HG03097 (cell line): ENCODE data around the gene PDE3B.
"Not testable (repeated sequence)": the region's sequence is repeated elsewhere in the genome, so short reads cannot be mapped to it uniquely, and the experiment has no call there.

Experiments
- ATAC-seq: cut with Tn5 transposase; IDR thresholded peaks from one replicate; pipeline ENCODE4 v1.9.1; 2021; ENCODE audit not compliant: unreplicated experiment, low FRiP score

Gene PDE3B

DNA sequence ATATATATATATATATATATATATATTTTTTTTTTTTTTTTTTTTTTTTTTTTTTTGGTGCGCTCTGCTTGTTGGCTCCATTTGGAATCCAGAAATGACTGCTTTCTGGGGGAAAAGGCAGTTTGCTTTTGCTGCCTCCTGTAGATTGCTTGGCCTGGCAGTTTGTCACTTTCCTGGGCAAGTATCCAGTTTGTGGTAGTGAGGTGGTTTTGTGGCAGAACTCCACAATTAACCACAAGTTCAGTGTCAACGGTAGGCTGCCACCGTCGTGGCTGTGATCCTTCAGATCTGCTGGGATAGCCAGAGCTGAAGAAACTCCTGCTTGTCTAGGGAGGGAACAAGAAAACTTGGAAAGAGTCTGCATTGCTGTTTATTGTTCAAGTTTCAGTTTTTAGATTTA lies 5.0 kb upstream of the PDE3B start:
- no peak for ATAC-seq

GRCh38 chr11:14641801-14642200 lies 1.8 kb upstream of the PDE3B start:
- no peak for ATAC-seq

- no peak for ATAC-seq
Observed at GRCh38 chr11:14642453-14642852, 1.2 kb upstream of the PDE3B start.

GRCh38 chr11:14642873-14643696 lies 519 bp upstream of the PDE3B start:
- no peak for ATAC-seq

- ATAC-seq = peak; percentile 39
Observed at GRCh38 chr11:14644226-14645014, 816 bp downstream of the PDE3B start.

DNA sequence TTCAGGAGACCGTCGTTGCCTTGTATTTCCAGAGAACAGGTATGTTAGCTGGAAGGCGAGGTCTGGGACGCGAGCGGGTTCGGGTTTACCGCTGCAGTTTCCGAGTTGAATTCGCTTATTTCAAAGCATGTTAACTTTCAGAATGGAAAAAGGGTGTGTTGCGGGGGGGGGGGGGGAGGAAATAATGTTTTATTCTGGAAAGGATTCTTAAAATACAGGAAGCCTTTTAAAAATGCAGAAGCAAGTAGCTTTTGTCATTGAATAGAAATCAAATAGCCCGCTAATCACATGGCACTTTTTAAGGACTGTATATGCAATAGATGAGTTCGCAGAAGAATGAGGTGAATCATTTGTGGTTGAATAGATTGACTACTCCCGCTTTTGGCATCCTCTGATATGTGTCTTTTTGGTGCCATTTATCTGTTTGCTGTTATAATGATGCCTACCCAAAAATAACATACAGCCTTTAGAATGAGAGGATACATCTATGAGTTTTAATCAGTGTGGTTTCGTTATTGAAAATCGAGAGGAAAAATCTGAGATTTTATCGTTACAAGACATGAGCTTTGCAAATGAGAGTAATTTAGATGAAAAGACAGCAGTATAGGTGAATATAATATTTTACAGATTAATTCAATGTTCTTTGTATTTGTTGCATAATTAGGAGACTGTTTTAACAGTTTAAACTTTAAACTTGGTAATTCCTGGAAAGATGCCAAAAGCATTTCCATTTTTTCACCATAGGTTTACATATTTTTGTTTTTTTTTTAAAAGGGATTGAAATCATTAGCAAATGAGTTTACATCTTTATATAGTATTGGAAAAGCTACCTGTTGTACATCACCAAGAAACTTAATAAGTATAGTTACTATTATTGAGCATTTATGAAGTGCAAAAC lies 1.7 kb downstream of the PDE3B start:
- no peak for ATAC-seq

- no peak for ATAC-seq
Observed at GRCh38 chr11:14645985-14646900, 2.6 kb downstream of the PDE3B start.

- no peak for ATAC-seq
Observed at GRCh38 chr11:14650064-14650463, 6.5 kb downstream of the PDE3B start.

GRCh38 chr11:14653090-14653489 lies 9.5 kb downstream of the PDE3B start:
- ATAC-seq = no peak

DNA sequence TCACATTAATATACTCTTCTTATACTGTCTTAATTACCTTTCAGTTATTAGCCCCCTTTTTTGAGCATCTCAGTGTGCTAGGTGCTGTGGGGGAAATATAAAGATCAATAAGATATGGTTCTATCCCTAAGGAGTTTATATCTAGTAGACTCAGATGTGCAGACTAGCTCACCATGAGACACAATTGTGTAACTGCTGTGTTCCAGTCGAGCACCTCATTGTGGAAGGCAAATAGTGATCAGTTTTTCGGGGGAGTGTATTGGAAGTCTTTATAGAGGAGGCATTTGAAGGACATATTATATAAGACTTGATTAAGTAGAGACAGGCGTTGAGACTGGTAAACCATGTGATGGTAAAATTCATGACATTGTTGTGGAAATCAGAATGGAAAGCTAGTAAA lies 11.8 kb downstream of the PDE3B start:
- ATAC-seq = no peak

- no peak for ATAC-seq
Observed at GRCh38 chr11:14656536-14657457, 13.2 kb downstream of the PDE3B start.

- ATAC-seq = no peak
Observed at GRCh38 chr11:14657841-14658240, 14.2 kb downstream of the PDE3B start.

- not testable (repeated sequence) for ATAC-seq
Observed at GRCh38 chr11:14664926-14665325, 21.3 kb downstream of the PDE3B start.

DNA sequence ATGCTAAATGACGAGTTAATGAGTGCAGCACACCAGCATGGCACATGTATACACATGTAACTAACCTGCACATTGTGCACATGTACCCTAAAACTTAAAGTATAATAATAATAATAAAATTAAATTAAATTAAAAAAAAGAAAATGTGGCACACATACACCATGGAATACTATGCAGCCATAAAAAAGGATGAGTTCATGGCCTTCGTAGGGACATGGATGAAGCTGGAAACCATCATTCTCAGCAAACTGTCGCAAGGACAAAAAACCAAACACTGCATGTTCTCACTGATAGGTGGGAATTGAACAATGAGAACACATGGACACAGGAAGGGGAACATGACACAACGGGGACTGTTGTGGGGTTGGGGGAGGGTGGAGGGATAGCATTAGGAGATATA lies 23.7 kb downstream of the PDE3B start:
- not testable (repeated sequence) for ATAC-seq

- ATAC-seq = no peak
Observed at GRCh38 chr11:14668731-14669301, 25.2 kb downstream of the PDE3B start.

DNA sequence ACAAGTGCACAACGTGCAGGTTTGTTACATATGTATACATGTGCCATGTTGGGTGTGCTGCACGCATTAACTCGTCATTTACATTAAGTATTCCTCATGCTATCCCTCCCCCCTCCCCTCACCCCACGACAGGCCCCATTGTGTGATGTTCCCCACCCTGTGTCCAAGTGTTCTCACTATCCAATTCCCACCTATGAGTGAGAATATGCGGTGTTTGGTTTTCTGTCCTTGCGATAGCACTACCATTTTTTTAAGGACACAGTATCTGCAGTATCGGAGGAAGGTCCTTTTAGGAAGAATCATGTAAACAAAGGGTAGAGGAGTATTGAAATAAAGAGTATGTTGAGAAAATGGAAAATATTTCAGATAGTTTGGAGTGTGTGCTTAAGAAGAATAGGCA lies 25.9 kb downstream of the PDE3B start:
- no peak for ATAC-seq

- ATAC-seq = no peak
Observed at GRCh38 chr11:14669958-14670357, 26.4 kb downstream of the PDE3B start.

DNA sequence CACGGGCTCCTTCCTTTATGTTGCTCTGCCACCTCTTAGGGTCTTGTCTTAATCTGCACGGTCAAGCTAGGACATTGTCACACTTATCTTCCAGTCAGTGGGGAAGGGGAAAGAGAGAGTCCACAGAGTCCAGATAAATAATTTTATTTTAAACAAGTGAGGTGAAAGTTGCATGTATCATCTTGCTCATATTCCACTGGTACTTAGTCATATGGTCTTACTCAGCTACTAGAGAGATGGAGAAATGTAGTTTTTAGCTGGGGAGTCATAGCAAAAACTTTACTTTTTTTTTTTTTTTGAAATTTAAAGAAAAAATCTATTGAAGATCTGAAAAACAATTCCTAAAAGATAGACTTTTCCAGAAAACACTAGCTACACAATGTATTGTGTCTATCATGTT lies 29.0 kb downstream of the PDE3B start:
- ATAC-seq = no peak
